Panc1 (cell line): Measurements from ENCODE around the gene APOBEC2. TPM values are rescaled to one million over a fixed set of nuclear protein-coding genes. Genes with fewer than 3 reads are reported as not detected.

Experiments used
- ATAC-seq: fragments of 200-7000 bp; cut with Tn5 transposase; 2 replicates; pipeline ENCODE4 v1.9.1; 2020; ENCODE audit warnings: mild to moderate bottlenecking, moderate library complexity
- BruUV-seq: library from RNA; stranded (reverse); fragments of 400-500 nt; replicated peaks from 2 replicates; lab custom pipeline; 2021; lab: Mats Ljungman, UMichigan
- CTCF ChIA-PET: fragments of 300-600 bp; sonication (Branson Sonifier 250); formaldehyde crosslinking; loops from one replicate; lab custom pipeline; 2022; ENCODE audit warnings: antibody characterized with exemption; lab: Charles Lee
- POLR2A ChIA-PET: fragments of 300-600 bp; sonication (Branson Sonifier 250); formaldehyde crosslinking; loops from one replicate; lab custom pipeline; 2022; ENCODE audit warnings: antibody characterized with exemption; lab: Charles Lee
- DNase-seq: peaks from one replicate; pipeline ENCODE4 v3.0.0-alpha.2; 2010; ENCODE audit warnings: low read depth, low spot score
- H3K27ac ChIP-seq: 2 replicates; pipeline ENCODE4 v1.5.1; 2011; ENCODE audit warnings: mild to moderate bottlenecking, low read length, inconsistent platforms
- H3K27me3 ChIP-seq: fragments of 200-500 bp; sonication (Bioruptor generic); 2 replicates; pipeline ENCODE4 v1.6.0; 2014; ENCODE audit warnings: low read length, inconsistent platforms; ENCODE audit not compliant: control insufficient read depth, insufficient read depth
- H3K36me3 ChIP-seq: fragments of 200-500 bp; sonication (Bioruptor generic); 2 replicates; pipeline ENCODE4 v1.5.1; 2014; ENCODE audit warnings: inconsistent platforms, mild to moderate bottlenecking, low read length, moderate library complexity; ENCODE audit not compliant: control insufficient read depth, insufficient read depth
- H3K4me1 ChIP-seq: 2 replicates; pipeline ENCODE4 v1.5.1; 2011; ENCODE audit warnings: inconsistent platforms, mild to moderate bottlenecking, low read length, moderate library complexity; ENCODE audit not compliant: control insufficient read depth, insufficient read depth
- H3K4me3 ChIP-seq, 2 experiments: 2 replicates each; pipeline ENCODE4 v1.5.1; 2011 to 2012; ENCODE audit warnings: low read depth in 2 of 2, low read length in 2 of 2, mild to moderate bottlenecking in 2 of 2, inconsistent platforms in 1 of 2, moderate library complexity in 1 of 2
- H3K9me3 ChIP-seq: fragments of 200-500 bp; sonication (Bioruptor generic); 2 replicates; pipeline ENCODE4 v1.5.1; 2014; ENCODE audit warnings: low read depth, mild to moderate bottlenecking, inconsistent platforms, low read length, moderate library complexity; ENCODE audit not compliant: control insufficient read depth, insufficient read depth
- CTCF ChIP-seq: fragments of 450-650 bp; IDR thresholded peaks from 2 replicates; pipeline ENCODE4 v1.5.1; 2017; ENCODE audit warnings: mild to moderate bottlenecking
- POLR2AphosphoS5 ChIP-seq: IDR thresholded peaks from 2 replicates; pipeline ENCODE4 v1.6.1; 2012; ENCODE audit warnings: mild to moderate bottlenecking, low read depth, low read length, moderate library complexity
- REST ChIP-seq, 2 experiments: IDR thresholded peaks; 2 replicates each; pipeline ENCODE4 v1.6.1; 2011 to 2012; ENCODE audit warnings: low read depth in 2 of 2, control low read depth in 1 of 2, low read length in 1 of 2, mild to moderate bottlenecking in 1 of 2, moderate library complexity in 1 of 2; ENCODE audit not compliant: insufficient read depth in 1 of 2
- SIN3A ChIP-seq: IDR thresholded peaks from 2 replicates; pipeline ENCODE4 v1.6.1; 2012; ENCODE audit warnings: low read depth, mild to moderate bottlenecking, low read length, moderate library complexity, borderline replicate concordance; ENCODE audit not compliant: insufficient read depth
- TCF7L2 ChIP-seq: IDR thresholded peaks from 2 replicates; pipeline ENCODE4 v1.6.1; 2011; ENCODE audit warnings: mild to moderate bottlenecking, low read depth, low read length, inconsistent platforms
- in situ Hi-C: cut with HindIII; loops from 2 replicates; pipeline ENCODE4 v1.10.0; 2016; ENCODE audit warnings: low sequenced_read_pairs, low pct_unique_long_range_greater_than_20kb
- intact Hi-C: fragments of 100-400 bp; cut with micrococcal nuclease; formaldehyde crosslinking; loops from one replicate; pipeline ENCODE4 v1.10.0; 2022; ENCODE audit not compliant: unreplicated experiment
- total RNA-seq: library from RNA; stranded (reverse); gene quantifications from one replicate; pipeline ENCODE4 v1.2.1, GENCODE V29; 2021; ENCODE audit not compliant: unreplicated experiment

APOBEC2 gene
- total RNA-seq, 1 experiment from 2014 or later = not detected

GRCh38 chr6:41037107-41037900 lies 15.7 kb upstream of the APOBEC2 start:
- ATAC-seq = no peak
- no peak overlapping the region for H3K4me3 ChIP-seq
- ChIA-PET CTCF (interaction anchor here (0.6 kb wide), 1 partner anchor 241 kb away, joined by 4 read pairs; no protein-coding TSS in a partner anchor), POLR2A (no interaction called here)
- DNase-seq = no peak
- no peak overlapping the region for H3K27ac ChIP-seq
- in situ Hi-C loops (no loop called here), intact Hi-C loops (no loop called here)
- no peaks in the 10 kb centered on the region for H3K9me3 ChIP-seq
- BruUV-seq = no TSS peak
- TF ChIP-seq TCF7L2 (no peak), SIN3A (no peak), CTCF (no peak), POLR2AphosphoS5 (no peak), REST (IDR thresholded peaks at IDR 0.05; ENCODE audit: insufficient read depth in 1 of 2, low read depth in 2 of 2, low read length in 1 of 2) (no peak)
- H3K36me3 ChIP-seq = no peaks in the 10 kb centered on the region
- H3K27me3 ChIP-seq = no peaks in the 10 kb centered on the region; the same call in 1 of the 2 replicates
- 0 out of 2 replicates have a peak, but pooled peaks cover 5% of the 10 kb centered on the region for H3K4me1 ChIP-seq

- POLR2A ChIA-PET = no interaction called here
- in situ Hi-C loops = no loop called here
Measured at GRCh38 chr6:41038205-41038604, 14.8 kb upstream of the APOBEC2 start.

More at GRCh38 chr6:41038205-41038604, 14.8 kb upstream of the APOBEC2 start:
- Histone ChIP-seq H3K27ac (no peak overlapping the region), H3K4me1 (0 out of 2 replicates have a peak, but pooled peaks cover 5% of the 10 kb centered on the region), H3K4me3 (no peak overlapping the region), H3K27me3 (no peaks in the 10 kb centered on the region; the same call in 1 of the 2 replicates), H3K9me3 (no peaks in the 10 kb centered on the region), H3K36me3 (no peaks in the 10 kb centered on the region)
- TF ChIP-seq REST (IDR thresholded peaks at IDR 0.05; ENCODE audit: insufficient read depth in 1 of 2, low read depth in 2 of 2, low read length in 1 of 2) (no peak), SIN3A (no peak), CTCF (no peak), POLR2AphosphoS5 (no peak), TCF7L2 (no peak)
- ATAC-seq (no peak), DNase-seq (no peak)
- BruUV-seq = no TSS peak
- intact Hi-C loops = no loop called here
- CTCF ChIA-PET = no interaction called here
